ENCODE results near the gene PIEZO2. TPM values are rescaled to one million over a fixed set of nuclear protein-coding genes. Genes with fewer than 3 reads are reported as not detected.

The PIEZO2 gene
- total RNA-seq, 1 donor from 2014 or later: 50.1 TPM

GRCh38 chr18:10679557-10680270 is 469.7 kb downstream of the PIEZO2 start:
- peaks cover 13% of the 10 kb centered on the region for H3K36me3 Mint-ChIP-seq (ENCODE audit: unreplicated experiment)
- TF ChIP-seq, protein P1, sequence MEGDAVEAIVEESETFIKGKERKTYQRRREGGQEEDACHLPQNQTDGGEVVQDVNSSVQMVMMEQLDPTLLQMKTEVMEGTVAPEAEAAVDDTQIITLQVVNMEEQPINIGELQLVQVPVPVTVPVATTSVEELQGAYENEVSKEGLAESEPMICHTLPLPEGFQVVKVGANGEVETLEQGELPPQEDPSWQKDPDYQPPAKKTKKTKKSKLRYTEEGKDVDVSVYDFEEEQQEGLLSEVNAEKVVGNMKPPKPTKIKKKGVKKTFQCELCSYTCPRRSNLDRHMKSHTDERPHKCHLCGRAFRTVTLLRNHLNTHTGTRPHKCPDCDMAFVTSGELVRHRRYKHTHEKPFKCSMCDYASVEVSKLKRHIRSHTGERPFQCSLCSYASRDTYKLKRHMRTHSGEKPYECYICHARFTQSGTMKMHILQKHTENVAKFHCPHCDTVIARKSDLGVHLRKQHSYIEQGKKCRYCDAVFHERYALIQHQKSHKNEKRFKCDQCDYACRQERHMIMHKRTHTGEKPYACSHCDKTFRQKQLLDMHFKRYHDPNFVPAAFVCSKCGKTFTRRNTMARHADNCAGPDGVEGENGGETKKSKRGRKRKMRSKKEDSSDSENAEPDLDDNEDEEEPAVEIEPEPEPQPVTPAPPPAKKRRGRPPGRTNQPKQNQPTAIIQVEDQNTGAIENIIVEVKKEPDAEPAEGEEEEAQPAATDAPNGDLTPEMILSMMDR (IDR thresholded peaks at IDR 0.05; ENCODE audit: partially characterized antibody, unreplicated experiment): no peak
- peaks cover 3% of the 10 kb centered on the region for H3K9me3 Mint-ChIP-seq (ENCODE audit: unreplicated experiment)
- no peaks in the 10 kb centered on the region for H3K27me3 Mint-ChIP-seq (ENCODE audit: unreplicated experiment)
- DNase-seq: no peak
- no peaks in the 10 kb centered on the region for H3K4me1 Mint-ChIP-seq (ENCODE audit: low read depth, unreplicated experiment)
- H3K27ac Mint-ChIP-seq (ENCODE audit: unreplicated experiment): no peak overlapping the region
- no peak overlapping the region for H3K4me3 Mint-ChIP-seq (ENCODE audit: unreplicated experiment)

DNA sequence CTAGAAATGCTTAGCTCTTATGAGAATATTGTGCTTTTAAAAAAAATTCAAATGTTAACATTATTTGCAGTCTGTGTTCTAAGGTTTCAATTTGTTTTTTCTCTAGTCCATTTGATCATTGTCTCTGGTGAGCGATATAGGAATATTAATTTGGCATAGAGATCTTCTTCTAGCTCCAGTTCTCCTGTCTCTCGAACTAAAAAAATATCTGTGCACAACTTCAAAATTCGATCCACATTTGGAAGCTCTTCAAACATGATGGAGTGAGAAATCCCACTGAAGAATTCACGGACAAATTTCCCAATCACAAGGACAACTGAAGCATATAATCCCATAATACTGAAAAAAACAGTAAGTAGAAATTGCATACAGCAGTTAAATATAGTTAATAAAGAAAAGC is 477.9 kb downstream of the PIEZO2 start:
- Mint-ChIP-seq H3K27ac (ENCODE audit: unreplicated experiment) (no peak overlapping the region), H3K27me3 (ENCODE audit: unreplicated experiment) (no peaks in the 10 kb centered on the region), H3K4me1 (ENCODE audit: low read depth, unreplicated experiment) (peaks cover 3% of the 10 kb centered on the region), H3K36me3 (ENCODE audit: unreplicated experiment) (peaks cover 9% of the 10 kb centered on the region), H3K9me3 (ENCODE audit: unreplicated experiment) (no peaks in the 10 kb centered on the region), H3K4me3 (ENCODE audit: unreplicated experiment) (no peak overlapping the region)
- no peak for DNase-seq
- TF ChIP-seq, protein P1 (IDR thresholded peaks at IDR 0.05; ENCODE audit: partially characterized antibody, unreplicated experiment): no peak

- no peak for DNase-seq
- Mint-ChIP-seq H3K27me3 (ENCODE audit: unreplicated experiment) (no peaks in the 10 kb centered on the region), H3K27ac (ENCODE audit: unreplicated experiment) (no peak overlapping the region), H3K9me3 (ENCODE audit: unreplicated experiment) (peaks cover 1% of the 10 kb centered on the region), H3K36me3 (ENCODE audit: unreplicated experiment) (peaks cover 9% of the 10 kb centered on the region), H3K4me1 (ENCODE audit: low read depth, unreplicated experiment) (peaks cover 7% of the 10 kb centered on the region), H3K4me3 (ENCODE audit: unreplicated experiment) (no peak overlapping the region)
- TF ChIP-seq, protein P1 (IDR thresholded peaks at IDR 0.05; ENCODE audit: partially characterized antibody, unreplicated experiment): no peak
Observed at GRCh38 chr18:10670856-10671255, 478.5 kb downstream of the PIEZO2 start.

GRCh38 chr18:10669441-10670100 is 479.8 kb downstream of the PIEZO2 start:
- no peak overlapping the region for H3K27ac Mint-ChIP-seq (ENCODE audit: unreplicated experiment)
- DNase-seq: no peak
- H3K27me3 Mint-ChIP-seq (ENCODE audit: unreplicated experiment): peaks cover 3% of the 10 kb centered on the region
- peaks cover 9% of the 10 kb centered on the region for H3K36me3 Mint-ChIP-seq (ENCODE audit: unreplicated experiment)
- no peak overlapping the region for H3K4me3 Mint-ChIP-seq (ENCODE audit: unreplicated experiment)
- TF ChIP-seq, protein P1 (IDR thresholded peaks at IDR 0.05; ENCODE audit: partially characterized antibody, unreplicated experiment): no peak
- peaks cover 18% of the 10 kb centered on the region for H3K4me1 Mint-ChIP-seq (ENCODE audit: low read depth, unreplicated experiment)
- H3K9me3 Mint-ChIP-seq (ENCODE audit: unreplicated experiment): peaks cover 6% of the 10 kb centered on the region

GRCh38 chr18:10663750-10664149 is 485.6 kb downstream of the PIEZO2 start:
- DNase-seq: no peak
- H3K4me3 Mint-ChIP-seq (ENCODE audit: unreplicated experiment): no peak overlapping the region
- TF ChIP-seq, protein P1 (IDR thresholded peaks at IDR 0.05; ENCODE audit: partially characterized antibody, unreplicated experiment): no peak
- H3K9me3 Mint-ChIP-seq (ENCODE audit: unreplicated experiment): peaks cover 9% of the 10 kb centered on the region
- peaks cover 41% of the 10 kb centered on the region for H3K4me1 Mint-ChIP-seq (ENCODE audit: low read depth, unreplicated experiment)
- peaks cover 14% of the 10 kb centered on the region for H3K36me3 Mint-ChIP-seq (ENCODE audit: unreplicated experiment)
- peaks cover 3% of the 10 kb centered on the region for H3K27me3 Mint-ChIP-seq (ENCODE audit: unreplicated experiment)
- H3K27ac Mint-ChIP-seq (ENCODE audit: unreplicated experiment): no peak overlapping the region

Measured in glutamatergic neuron (in vitro differentiated cells).